WTC11 (cell line): ENCODE data around the gene CD74.

Experiments
- AR ChIP-seq: fragments of 250-450 bp; sonication (Bioruptor Pico); IDR thresholded peaks from 2 replicates; pipeline ENCODE4 v1.9.0; 2021; ENCODE audit warnings: mild to moderate bottlenecking
- ARID4B ChIP-seq: sonication (generic); formaldehyde crosslinking; IDR thresholded peaks from 2 replicates; pipeline ENCODE4 v1.8.0; 2023; ENCODE audit warnings: missing genetic modification reagents, mild to moderate bottlenecking, borderline replicate concordance
- CTCF ChIP-seq: fragments of 200-600 bp; IDR thresholded peaks from 2 replicates; pipeline ENCODE4 v1.8.0; 2022; ENCODE audit warnings: antibody characterized with exemption
- E2F1 ChIP-seq: sonication (generic); formaldehyde crosslinking; IDR thresholded peaks from 2 replicates; pipeline ENCODE4 v1.8.0; 2022; ENCODE audit warnings: mild to moderate bottlenecking, missing genetic modification reagents
- GABPB1 ChIP-seq: sonication (generic); formaldehyde crosslinking; IDR thresholded peaks from 2 replicates; pipeline ENCODE4 v1.8.1; 2023; ENCODE audit warnings: mild to moderate bottlenecking, missing genetic modification reagents
- MLX ChIP-seq: sonication (generic); formaldehyde crosslinking; IDR thresholded peaks from 2 replicates; pipeline ENCODE4 v1.8.1; 2023; ENCODE audit warnings: mild to moderate bottlenecking, missing genetic modification reagents, moderate library complexity
- PRDM15 ChIP-seq: sonication (generic); formaldehyde crosslinking; IDR thresholded peaks from 2 replicates; pipeline ENCODE4 v1.8.0; 2022; ENCODE audit warnings: missing genetic modification reagents
- TEAD4 ChIP-seq: sonication (generic); formaldehyde crosslinking; IDR thresholded peaks from 2 replicates; pipeline ENCODE4 v1.8.0; 2022; ENCODE audit warnings: mild to moderate bottlenecking, missing genetic modification reagents

GRCh38 chr5:150448334-150448733, 35.6 kb upstream of the CD74 start:
- TF ChIP-seq MLX (CRISPR knock-in tag) (no peak), CTCF (no peak), ARID4B (no peak), GABPB1 (CRISPR knock-in tag) (no peak), TEAD4 (no peak), E2F1 (no peak), PRDM15 (CRISPR knock-in tag) (no peak), AR (CRISPR knock-in tag) (no peak)
